ENCODE measurements around the gene BFSP2.

DNA sequence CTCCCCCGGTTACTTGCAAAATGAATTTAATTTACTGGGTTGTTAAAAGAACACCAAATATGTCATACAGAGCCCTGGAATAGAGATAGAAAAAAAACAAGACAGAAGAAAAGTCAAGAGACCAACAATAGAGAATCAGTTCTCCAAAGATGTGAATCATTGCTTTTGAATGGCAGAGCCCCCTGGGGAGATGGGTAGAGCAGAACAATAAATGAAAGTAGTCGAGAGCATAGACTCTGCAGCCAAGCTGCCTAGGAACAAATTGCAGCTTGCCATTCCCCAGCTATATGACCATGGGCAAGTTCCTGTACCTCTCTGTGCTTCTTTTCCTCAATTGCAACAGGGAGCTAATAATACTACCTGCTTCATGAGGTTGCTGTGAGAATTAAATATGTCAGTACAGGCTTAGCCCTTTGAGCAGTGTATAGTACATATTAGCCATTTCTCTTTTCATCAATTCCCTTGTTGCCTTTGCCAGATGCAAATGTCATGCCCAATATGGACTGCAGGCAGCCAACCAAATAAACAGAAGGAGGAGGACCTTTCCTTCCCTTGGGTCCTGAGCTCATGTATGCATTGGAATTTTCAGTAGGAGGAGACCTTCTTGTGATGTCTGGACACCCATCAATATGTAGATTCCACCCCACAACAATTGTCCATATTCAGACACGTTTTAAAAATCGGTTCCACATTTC is 25.0 kb upstream of the BFSP2 start:
- TF ChIP-seq EZH2 (optimal IDR thresholded peaks at IDR 0.05; ENCODE audit: low read depth, low read length) (no peak), CTCF (IDR thresholded peaks at IDR 0.05; ENCODE audit: low read length) (no peak), EZH2phosphoT487 (IDR thresholded peaks at IDR 0.05; ENCODE audit: low read length) (no peak)

Measured in MM.1S (cell line).